ENCODE results near the gene FSTL5. TPM values are rescaled to one million over a fixed set of nuclear protein-coding genes. Genes with fewer than 3 reads are reported as not detected.
A peak's percentile ranks its signal among the peaks of the same experiment; 100 is the strongest.

Gene FSTL5
- polyA plus RNA-seq, 6 donors from 2014 or later = not detected

DNA sequence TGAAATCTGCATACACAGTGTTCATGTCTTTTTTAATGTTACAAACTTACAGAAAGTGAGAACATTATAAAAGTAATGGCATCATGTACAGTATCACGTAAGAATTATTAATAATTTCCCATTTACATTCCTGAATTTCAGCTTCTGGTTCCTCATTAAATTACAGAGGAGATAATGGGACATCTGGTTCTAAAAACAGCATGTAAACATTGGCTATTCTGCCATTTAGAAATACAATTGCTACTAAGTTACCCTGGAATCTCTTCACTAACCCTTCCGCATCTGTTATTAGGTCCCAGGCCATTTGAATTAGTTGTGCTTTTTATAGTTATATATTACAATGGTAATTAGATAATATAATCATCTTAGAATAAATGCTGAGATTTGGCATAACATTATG, 505.1 kb downstream of the FSTL5 start:
- no peak for DNase-seq
- H3K36me3 Mint-ChIP-seq = no peaks in the 10 kb centered on the region
- H3K4me3 Mint-ChIP-seq = no peak overlapping the region
- H3K9me3 Mint-ChIP-seq = peaks cover 0 to 4% (median 1%) of the 10 kb centered on the region in 7 donors
- ATAC-seq (ENCODE audit: low read depth in 2 of 2) = no peak
- no peaks in the 10 kb centered on the region for H3K27me3 Mint-ChIP-seq
- no peak overlapping the region for H3K27ac Mint-ChIP-seq
- no peaks in the 10 kb centered on the region for H3K4me1 Mint-ChIP-seq

DNA sequence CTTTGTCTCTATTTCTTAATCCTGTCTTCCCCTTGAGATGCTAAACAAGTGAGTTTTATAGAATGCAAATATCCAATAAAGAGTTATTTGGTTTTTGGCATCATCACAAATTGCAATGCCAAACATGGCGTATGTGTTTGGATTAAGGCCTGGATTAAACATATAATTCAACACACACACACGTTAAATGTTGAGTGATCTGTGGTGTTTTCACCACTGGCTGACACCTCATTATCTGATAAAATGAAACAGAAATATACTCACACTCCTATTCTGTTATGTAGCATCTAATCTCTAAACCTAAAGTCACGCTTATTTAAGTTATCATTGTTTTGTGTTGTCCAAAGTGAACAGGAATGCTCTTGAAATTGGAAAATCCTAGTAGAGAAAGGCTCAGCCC, 506.2 kb downstream of the FSTL5 start:
- DNase-seq = no peak
- Mint-ChIP-seq H3K4me3 (no peak overlapping the region), H3K27ac (no peak overlapping the region), H3K4me1 (no peaks in the 10 kb centered on the region), H3K9me3 (peaks cover 0 to 2% (median under 1%) of the 10 kb centered on the region in 7 donors), H3K36me3 (no peaks in the 10 kb centered on the region), H3K27me3 (no peaks in the 10 kb centered on the region)
- no peak for ATAC-seq (ENCODE audit: low read depth in 2 of 2)

GRCh38 chr4:161656594-161656993, 507.2 kb downstream of the FSTL5 start:
- DNase-seq (no peak), ATAC-seq (ENCODE audit: low read depth in 2 of 2) (no peak)
- peaks cover 0 to 2% (median 0%) of the 10 kb centered on the region in 7 donors for H3K9me3 Mint-ChIP-seq
- H3K4me1 Mint-ChIP-seq = no peaks in the 10 kb centered on the region
- no peaks in the 10 kb centered on the region for H3K36me3 Mint-ChIP-seq
- H3K4me3 Mint-ChIP-seq = no peak overlapping the region
- no peaks in the 10 kb centered on the region for H3K27me3 Mint-ChIP-seq
- H3K27ac Mint-ChIP-seq = no peak overlapping the region

GRCh38 chr4:161655148-161655547, 508.7 kb downstream of the FSTL5 start:
- ATAC-seq (ENCODE audit: low read depth in 2 of 2) (no peak), DNase-seq (no peak)
- no peaks in the 10 kb centered on the region for H3K9me3 Mint-ChIP-seq
- H3K36me3 Mint-ChIP-seq = no peaks in the 10 kb centered on the region
- no peak overlapping the region for H3K27ac Mint-ChIP-seq
- H3K4me1 Mint-ChIP-seq = peaks cover 0 to 5% (median 4%) of the 10 kb centered on the region in 3 donors
- no peak overlapping the region for H3K4me3 Mint-ChIP-seq
- H3K27me3 Mint-ChIP-seq = no peaks in the 10 kb centered on the region

DNA sequence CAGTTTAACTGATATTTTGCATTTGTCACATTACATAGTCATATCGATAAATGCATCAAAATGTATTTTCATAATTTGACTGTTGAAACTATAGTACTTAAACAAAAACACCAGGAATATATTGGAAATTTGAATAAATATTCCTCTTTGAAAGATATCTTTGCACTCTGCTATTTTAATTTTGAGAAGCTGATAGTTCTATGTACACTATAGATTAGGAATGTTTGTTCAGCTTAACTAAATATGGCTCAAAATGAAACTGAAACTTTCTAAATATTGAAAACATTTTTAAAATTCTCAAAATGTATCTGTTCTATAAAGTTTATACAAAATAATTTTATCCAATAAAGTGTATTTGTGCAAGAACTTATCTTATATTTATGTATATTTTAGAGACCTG, 510.1 kb downstream of the FSTL5 start:
- Mint-ChIP-seq H3K27me3 (no peaks in the 10 kb centered on the region), H3K4me1 (peaks cover 0 to 5% (median 4%) of the 10 kb centered on the region in 3 donors), H3K36me3 (no peaks in the 10 kb centered on the region), H3K4me3 (no peak overlapping the region), H3K9me3 (no peaks in the 10 kb centered on the region), H3K27ac (no peak overlapping the region)
- ATAC-seq (ENCODE audit: low read depth in 2 of 2) = no peak
- no peak for DNase-seq

GRCh38 chr4:161651586-161651985, 512.2 kb downstream of the FSTL5 start:
- ATAC-seq (ENCODE audit: low read depth in 2 of 2) (no peak), DNase-seq (no peak)
- Mint-ChIP-seq H3K4me1 (peaks cover 0 to 5% (median 4%) of the 10 kb centered on the region in 3 donors), H3K27ac (no peak overlapping the region), H3K9me3 (peaks cover 0 to 7% (median 0%) of the 10 kb centered on the region in 7 donors), H3K27me3 (no peaks in the 10 kb centered on the region), H3K4me3 (no peak overlapping the region), H3K36me3 (peaks cover 0 to 3% of the 10 kb centered on the region in 2 donors)

DNA sequence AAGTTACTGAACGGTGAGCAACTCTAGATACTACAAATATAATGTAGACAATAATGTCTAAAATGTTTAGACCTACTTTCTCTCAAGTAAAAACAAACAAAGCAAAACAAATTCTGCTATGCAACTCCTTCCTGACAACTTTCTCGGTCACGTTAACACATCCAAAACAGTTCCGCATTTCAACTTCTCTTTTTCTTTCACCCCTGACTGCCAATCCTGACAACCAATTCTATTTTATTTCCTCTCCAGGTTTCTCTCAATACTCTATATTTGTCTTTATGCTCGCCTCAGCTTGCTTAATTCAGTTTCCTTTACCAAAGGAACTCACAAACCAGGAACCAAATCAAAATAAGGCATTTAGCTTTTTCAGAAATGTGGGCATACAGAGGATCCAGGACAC, 513.0 kb downstream of the FSTL5 start:
- no peaks in the 10 kb centered on the region for H3K27me3 Mint-ChIP-seq
- peaks cover 0 to 7% (median 0%) of the 10 kb centered on the region in 7 donors for H3K9me3 Mint-ChIP-seq
- peaks cover 0 to 3% of the 10 kb centered on the region in 2 donors for H3K36me3 Mint-ChIP-seq
- DNase-seq (peak; percentile 5), ATAC-seq (ENCODE audit: low read depth in 2 of 2) (peak; percentile 42 to 72)
- peaks cover 0 to 5% (median 4%) of the 10 kb centered on the region in 3 donors for H3K4me1 Mint-ChIP-seq
- H3K4me3 Mint-ChIP-seq = no peak overlapping the region
- no peak overlapping the region for H3K27ac Mint-ChIP-seq

DNA sequence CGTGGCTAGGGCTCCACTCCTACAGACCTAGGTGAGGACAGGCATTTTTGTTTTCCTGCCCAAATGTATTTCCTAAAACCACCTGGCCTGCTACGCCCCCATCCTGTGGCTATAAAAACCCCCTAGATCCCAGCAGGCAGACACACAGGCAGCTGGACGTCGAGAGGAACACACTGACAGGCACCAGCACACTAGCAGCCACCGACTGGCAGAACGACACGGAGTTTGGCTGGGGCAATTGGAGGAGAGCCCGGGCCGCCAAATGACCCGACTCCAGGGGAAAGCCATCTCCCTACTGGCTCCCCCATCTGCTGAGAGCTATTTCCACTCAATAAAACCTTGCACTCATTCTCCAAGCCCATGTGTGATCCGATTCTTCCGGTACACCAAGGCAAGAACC, 516.0 kb downstream of the FSTL5 start:
- peaks cover 0 to 5% (median 4%) of the 10 kb centered on the region in 3 donors for H3K4me1 Mint-ChIP-seq
- ATAC-seq (ENCODE audit: low read depth in 2 of 2) (no peak), DNase-seq (no peak)
- H3K36me3 Mint-ChIP-seq = peaks cover 0 to 3% of the 10 kb centered on the region in 2 donors
- peaks cover 0 to 7% (median 0%) of the 10 kb centered on the region in 7 donors for H3K9me3 Mint-ChIP-seq
- no peak overlapping the region for H3K27ac Mint-ChIP-seq
- no peaks in the 10 kb centered on the region for H3K27me3 Mint-ChIP-seq
- H3K4me3 Mint-ChIP-seq = no peak overlapping the region

DNA sequence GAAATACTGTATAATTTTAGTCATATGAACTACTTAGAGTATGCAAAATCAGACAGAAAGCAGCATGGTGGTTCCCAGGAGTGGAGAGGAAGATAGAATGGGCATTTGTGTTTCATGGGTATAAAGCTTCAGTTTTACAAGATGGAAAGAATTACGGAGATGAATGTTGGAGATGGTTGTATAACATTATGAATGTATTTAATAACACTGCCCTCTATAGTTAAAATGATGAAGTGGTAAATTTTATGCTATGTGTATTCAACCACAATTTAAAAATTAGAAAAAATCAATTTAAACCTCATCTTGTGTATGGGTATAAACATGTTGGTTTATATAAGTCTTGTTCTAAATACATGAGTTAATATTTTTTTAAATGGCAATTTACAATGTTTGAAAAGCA, 521.1 kb downstream of the FSTL5 start:
- no peak for ATAC-seq (ENCODE audit: low read depth in 2 of 2)
- H3K4me1 Mint-ChIP-seq = no peaks in the 10 kb centered on the region
- peaks cover 0 to 19% (median 2%) of the 10 kb centered on the region in 7 donors for H3K9me3 Mint-ChIP-seq
- no peak overlapping the region for H3K27ac Mint-ChIP-seq
- H3K36me3 Mint-ChIP-seq = peaks cover 0 to 3% of the 10 kb centered on the region in 2 donors
- H3K4me3 Mint-ChIP-seq = no peak overlapping the region
- no peaks in the 10 kb centered on the region for H3K27me3 Mint-ChIP-seq
- no peak for DNase-seq

GRCh38 chr4:161629694-161630441, 533.9 kb downstream of the FSTL5 start:
- Mint-ChIP-seq H3K27ac (no peak overlapping the region), H3K27me3 (no peaks in the 10 kb centered on the region), H3K4me1 (no peaks in the 10 kb centered on the region), H3K36me3 (no peaks in the 10 kb centered on the region), H3K4me3 (no peak overlapping the region), H3K9me3 (peaks cover 0 to 4% (median 0%) of the 10 kb centered on the region in 7 donors)
- ATAC-seq (ENCODE audit: low read depth in 2 of 2) (no peak), DNase-seq (no peak)

DNA sequence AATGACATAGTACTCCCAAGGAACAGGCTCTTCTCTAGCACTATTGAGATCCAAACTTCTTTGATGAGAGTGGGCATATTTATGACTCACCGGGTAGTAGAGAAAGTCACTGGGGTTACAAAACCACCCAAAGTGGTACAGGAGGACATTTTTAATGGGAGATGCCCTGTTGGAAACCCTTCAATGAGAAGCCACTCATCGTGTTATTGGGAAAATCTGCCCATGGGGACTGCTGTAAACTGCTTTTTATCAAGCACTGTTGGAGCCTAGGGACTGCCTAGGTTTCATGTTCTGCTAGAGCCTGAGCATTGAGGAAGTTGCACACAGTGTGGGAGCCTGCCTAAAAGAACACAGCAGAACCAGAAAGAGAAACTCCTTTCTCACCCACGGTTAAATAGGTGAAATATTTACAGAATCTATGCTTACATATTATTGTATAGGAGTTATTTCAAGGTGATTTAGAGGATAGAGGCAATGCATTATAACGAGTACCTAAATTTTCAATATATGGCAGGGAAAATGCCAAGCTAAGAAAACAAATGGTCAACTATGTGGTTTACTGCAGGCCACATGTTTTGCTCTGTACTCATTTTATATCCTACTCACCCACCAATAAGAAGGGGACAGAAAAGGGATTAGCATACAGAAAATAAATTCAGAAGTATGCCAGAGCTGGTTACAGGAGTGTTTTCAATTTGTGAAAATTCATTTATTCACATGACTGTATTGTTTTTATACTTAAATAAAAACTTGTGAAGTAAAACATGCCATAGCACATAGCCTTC, 559.1 kb downstream of the FSTL5 start:
- Mint-ChIP-seq H3K9me3 (peaks cover 0 to 8% (median 0%) of the 10 kb centered on the region in 7 donors), H3K27ac (no peak overlapping the region), H3K36me3 (no peaks in the 10 kb centered on the region), H3K27me3 (no peaks in the 10 kb centered on the region), H3K4me1 (no peaks in the 10 kb centered on the region), H3K4me3 (no peak overlapping the region)
- DNase-seq = no peak
- no peak for ATAC-seq (ENCODE audit: low read depth in 2 of 2)

- Mint-ChIP-seq H3K9me3 (peaks cover 0 to 8% (median 0%) of the 10 kb centered on the region in 7 donors), H3K4me3 (no peak overlapping the region), H3K27ac (no peak overlapping the region), H3K27me3 (no peaks in the 10 kb centered on the region), H3K4me1 (no peaks in the 10 kb centered on the region), H3K36me3 (no peaks in the 10 kb centered on the region)
- ATAC-seq (ENCODE audit: low read depth in 2 of 2) (no peak), DNase-seq (no peak)
These were observed 562.8 kb downstream of the FSTL5 start for GRCh38 chr4:161601011-161601410.

GRCh38 chr4:161595230-161595771, 568.5 kb downstream of the FSTL5 start:
- DNase-seq (no peak), ATAC-seq (ENCODE audit: low read depth in 2 of 2) (no peak)
- H3K27ac Mint-ChIP-seq = no peak overlapping the region
- no peaks in the 10 kb centered on the region for H3K4me1 Mint-ChIP-seq
- H3K9me3 Mint-ChIP-seq = peaks cover 0 to 1% (median 0%) of the 10 kb centered on the region in 7 donors
- H3K36me3 Mint-ChIP-seq = no peaks in the 10 kb centered on the region
- no peak overlapping the region for H3K4me3 Mint-ChIP-seq
- no peaks in the 10 kb centered on the region for H3K27me3 Mint-ChIP-seq

- DNase-seq = no peak
- no peak for ATAC-seq (ENCODE audit: low read depth in 2 of 2)
- Mint-ChIP-seq H3K4me3 (no peak overlapping the region), H3K9me3 (peaks cover 0 to 13% (median 1%) of the 10 kb centered on the region in 7 donors), H3K27me3 (no peaks in the 10 kb centered on the region), H3K36me3 (no peaks in the 10 kb centered on the region), H3K27ac (no peak overlapping the region), H3K4me1 (no peaks in the 10 kb centered on the region)
These were observed 578.8 kb downstream of the FSTL5 start for GRCh38 chr4:161585011-161585410.
